ENCODE measurements around the gene BTN3A1.

The BTN3A1 gene

GRCh38 chr6:26388441-26388840 lies 13.6 kb upstream of the BTN3A1 start:
- POLR2A ChIA-PET: no interaction called here
- H3K4me1 ChIP-seq (ENCODE audit: control insufficient read depth, insufficient read depth, low read length): no peaks in the 10 kb centered on the region
- CTCF ChIA-PET: no interaction called here

DNA sequence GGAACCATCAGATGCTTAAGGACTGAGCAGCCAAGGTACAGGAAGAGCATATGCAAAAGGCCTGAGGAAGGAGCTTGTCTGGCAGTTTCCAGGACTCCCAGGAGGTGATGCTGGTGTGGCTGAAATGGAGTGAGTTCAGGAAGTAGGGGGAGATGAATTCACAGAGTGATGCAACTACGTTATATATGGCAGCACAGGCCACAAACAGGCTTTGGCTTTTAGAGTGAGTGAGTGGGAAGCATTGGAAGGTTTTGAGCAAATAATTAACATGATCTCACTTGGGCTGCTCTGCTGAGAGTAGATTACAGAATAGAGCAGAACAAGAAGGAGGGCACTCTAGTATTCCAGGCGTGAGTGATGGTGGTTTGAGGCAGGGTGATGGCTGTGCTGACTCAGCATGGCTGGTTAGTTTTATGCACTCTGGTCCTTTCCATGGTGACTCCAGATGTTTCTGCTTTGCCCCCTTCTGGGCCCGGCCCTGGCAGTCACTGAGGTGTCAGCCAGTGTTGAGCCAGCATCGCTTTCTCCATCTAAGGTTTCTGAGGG lies 12.7 kb upstream of the BTN3A1 start:
- H3K36me3 ChIP-seq (ENCODE audit: control insufficient read depth in 2 of 2, insufficient read depth in 1 of 2, low read length in 2 of 2): peaks cover 19 to 85% of the 10 kb centered on the region in 2 experiments
- H3K27ac ChIP-seq (ENCODE audit: extremely low read depth, low read depth, low read length): no peak overlapping the region
- no peak overlapping the region for H3K4me3 ChIP-seq (ENCODE audit: low read depth, low read length)
- peaks cover 6% of the 10 kb centered on the region for H3K4me1 ChIP-seq (ENCODE audit: control insufficient read depth, insufficient read depth, low read length)
- no peaks in the 10 kb centered on the region for H3K9me3 ChIP-seq (ENCODE audit: control insufficient read depth, insufficient read depth, low read depth, low read length)
- POLR2A ChIA-PET: no interaction called here
- CTCF ChIA-PET: interaction anchor here (0.6 kb wide), 1 partner anchor 31 kb away, joined by 3 read pairs; no protein-coding TSS in a partner anchor
- peak; percentile 17; the same call in 1 of the 2 replicates for TF ChIP-seq ZFHX2 (tag by site-specific recombination; conservative IDR thresholded peaks at IDR 0.05)
- TF ChIP-seq, protein P1, sequence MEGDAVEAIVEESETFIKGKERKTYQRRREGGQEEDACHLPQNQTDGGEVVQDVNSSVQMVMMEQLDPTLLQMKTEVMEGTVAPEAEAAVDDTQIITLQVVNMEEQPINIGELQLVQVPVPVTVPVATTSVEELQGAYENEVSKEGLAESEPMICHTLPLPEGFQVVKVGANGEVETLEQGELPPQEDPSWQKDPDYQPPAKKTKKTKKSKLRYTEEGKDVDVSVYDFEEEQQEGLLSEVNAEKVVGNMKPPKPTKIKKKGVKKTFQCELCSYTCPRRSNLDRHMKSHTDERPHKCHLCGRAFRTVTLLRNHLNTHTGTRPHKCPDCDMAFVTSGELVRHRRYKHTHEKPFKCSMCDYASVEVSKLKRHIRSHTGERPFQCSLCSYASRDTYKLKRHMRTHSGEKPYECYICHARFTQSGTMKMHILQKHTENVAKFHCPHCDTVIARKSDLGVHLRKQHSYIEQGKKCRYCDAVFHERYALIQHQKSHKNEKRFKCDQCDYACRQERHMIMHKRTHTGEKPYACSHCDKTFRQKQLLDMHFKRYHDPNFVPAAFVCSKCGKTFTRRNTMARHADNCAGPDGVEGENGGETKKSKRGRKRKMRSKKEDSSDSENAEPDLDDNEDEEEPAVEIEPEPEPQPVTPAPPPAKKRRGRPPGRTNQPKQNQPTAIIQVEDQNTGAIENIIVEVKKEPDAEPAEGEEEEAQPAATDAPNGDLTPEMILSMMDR (tag by site-specific recombination; IDR thresholded peaks at IDR 0.05): peak; percentile 35; the same call in 1 of the 2 replicates
- TF ChIP-seq ZNF24 (tag by site-specific recombination; IDR thresholded peaks at IDR 0.05): no peak
- TF ChIP-seq ZNF623 (tag by site-specific recombination; IDR thresholded peaks at IDR 0.05): peak; percentile 79
- peak; percentile 8; the same call in 1 of the 2 replicates for TF ChIP-seq ZNF654 (tag by site-specific recombination; IDR thresholded peaks at IDR 0.05; ENCODE audit: low read depth)
- no peak for TF ChIP-seq ZNF174 (tag by site-specific recombination; IDR thresholded peaks at IDR 0.05)
- peak; percentile 97 for TF ChIP-seq PRDM4 (tag by site-specific recombination; IDR thresholded peaks at IDR 0.05)
- no peak for TF ChIP-seq BCL11B (tag by site-specific recombination; IDR thresholded peaks at IDR 0.05; ENCODE audit: low read depth)

More at GRCh38 chr6:26388441-26388840, 13.6 kb upstream of the BTN3A1 start:
- H3K27ac ChIP-seq (ENCODE audit: extremely low read depth, low read depth, low read length): no peak overlapping the region
- H3K9me3 ChIP-seq (ENCODE audit: control insufficient read depth, insufficient read depth, low read depth, low read length): no peaks in the 10 kb centered on the region
- peaks cover 19 to 83% of the 10 kb centered on the region in 2 experiments for H3K36me3 ChIP-seq (ENCODE audit: control insufficient read depth in 2 of 2, insufficient read depth in 1 of 2, low read length in 2 of 2)
- H3K4me3 ChIP-seq (ENCODE audit: low read depth, low read length): no peak overlapping the region
- no peak for TF ChIP-seq ZNF214 (tag by site-specific recombination; IDR thresholded peaks at IDR 0.05; ENCODE audit: borderline replicate concordance)

GRCh38 chr6:26390531-26390930 lies 11.5 kb upstream of the BTN3A1 start:
- ChIA-PET POLR2A (no interaction called here), CTCF (interaction anchor here (0.7 kb wide), 1 partner anchor 33 kb away, joined by 3 read pairs; no protein-coding TSS in a partner anchor)
- Histone ChIP-seq H3K4me1 (ENCODE audit: control insufficient read depth, insufficient read depth, low read length) (peaks cover 7% of the 10 kb centered on the region), H3K9me3 (ENCODE audit: control insufficient read depth, insufficient read depth, low read depth, low read length) (no peaks in the 10 kb centered on the region), H3K27ac (ENCODE audit: extremely low read depth, low read depth, low read length) (no peak overlapping the region), H3K36me3 (ENCODE audit: control insufficient read depth in 2 of 2, insufficient read depth in 1 of 2, low read length in 2 of 2) (peaks cover 17 to 76% of the 10 kb centered on the region in 2 experiments), H3K4me3 (ENCODE audit: low read depth, low read length) (no peak overlapping the region)
- no peak for TF ChIP-seq ZNF324 (tag by site-specific recombination; IDR thresholded peaks at IDR 0.05)

DNA sequence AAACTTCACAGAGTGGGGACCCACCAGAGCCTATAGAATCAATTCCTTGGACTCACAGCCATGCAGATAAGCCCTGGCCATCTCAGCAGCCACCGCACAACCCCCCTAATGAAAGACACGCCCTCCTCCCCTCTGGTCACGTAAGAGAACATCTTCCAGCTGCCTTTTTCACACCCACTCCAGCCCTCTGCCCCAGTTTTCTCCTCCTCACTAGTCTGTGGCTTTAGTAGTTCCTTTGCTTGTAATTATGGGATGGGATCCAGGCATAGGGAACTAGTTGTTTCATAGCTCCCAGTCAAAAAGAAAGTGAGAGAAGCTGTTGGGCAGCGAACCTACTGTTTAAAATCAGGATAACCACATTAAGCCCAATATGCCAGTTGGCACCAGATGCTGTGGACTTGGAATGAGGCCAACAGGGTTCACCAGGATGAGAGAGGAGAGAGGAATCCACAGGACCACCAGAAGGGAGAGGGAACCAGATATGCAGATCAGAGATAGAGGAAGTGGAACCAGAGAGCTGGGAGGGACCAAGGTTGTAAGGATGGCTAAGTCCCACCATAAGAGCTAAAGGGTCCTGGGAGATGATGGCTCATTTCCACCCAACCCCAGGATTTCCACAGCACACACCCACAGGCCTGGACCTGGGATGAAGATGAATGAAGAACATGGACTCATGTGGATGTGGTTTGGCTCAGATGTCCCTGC lies 9.0 kb upstream of the BTN3A1 start:
- ChIA-PET POLR2A (interaction anchor here (0.5 to 0.7 kb wide), 3 partner anchors 9 to 886 kb away, joined by 3 to 8 read pairs (median 3); no protein-coding TSS in a partner anchor), CTCF (interaction anchor here (0.5 to 1.8 kb wide), 4 partner anchors 21 to 203 kb away, joined by 3 to 5 read pairs (median 4); no protein-coding TSS in a partner anchor)
- Histone ChIP-seq H3K36me3 (ENCODE audit: control insufficient read depth in 2 of 2, insufficient read depth in 1 of 2, low read length in 2 of 2) (peaks cover 16 to 53% of the 10 kb centered on the region in 2 experiments), H3K4me1 (ENCODE audit: control insufficient read depth, insufficient read depth, low read length) (peaks cover 7% of the 10 kb centered on the region), H3K27ac (ENCODE audit: extremely low read depth, low read depth, low read length) (no peak overlapping the region), H3K9me3 (ENCODE audit: control insufficient read depth, insufficient read depth, low read depth, low read length) (no peaks in the 10 kb centered on the region), H3K4me3 (ENCODE audit: low read depth, low read length) (no peak overlapping the region)
- TF ChIP-seq ZNF677 (tag by site-specific recombination; IDR thresholded peaks at IDR 0.05): no peak
- no peak for TF ChIP-seq ZNF324 (tag by site-specific recombination; IDR thresholded peaks at IDR 0.05)
- TF ChIP-seq ZNF621 (tag by site-specific recombination; IDR thresholded peaks at IDR 0.05): no peak
- no peak for TF ChIP-seq ZNF211 (tag by site-specific recombination; IDR thresholded peaks at IDR 0.05; ENCODE audit: low read depth)
- TF ChIP-seq ZIC2 (tag by site-specific recombination; IDR thresholded peaks at IDR 0.05): no peak
- TF ChIP-seq ZNF658 (tag by site-specific recombination; IDR thresholded peaks at IDR 0.05): no peak
- TF ChIP-seq ZNF114 (tag by site-specific recombination; IDR thresholded peaks at IDR 0.05): no peak
- TF ChIP-seq, protein P2, sequence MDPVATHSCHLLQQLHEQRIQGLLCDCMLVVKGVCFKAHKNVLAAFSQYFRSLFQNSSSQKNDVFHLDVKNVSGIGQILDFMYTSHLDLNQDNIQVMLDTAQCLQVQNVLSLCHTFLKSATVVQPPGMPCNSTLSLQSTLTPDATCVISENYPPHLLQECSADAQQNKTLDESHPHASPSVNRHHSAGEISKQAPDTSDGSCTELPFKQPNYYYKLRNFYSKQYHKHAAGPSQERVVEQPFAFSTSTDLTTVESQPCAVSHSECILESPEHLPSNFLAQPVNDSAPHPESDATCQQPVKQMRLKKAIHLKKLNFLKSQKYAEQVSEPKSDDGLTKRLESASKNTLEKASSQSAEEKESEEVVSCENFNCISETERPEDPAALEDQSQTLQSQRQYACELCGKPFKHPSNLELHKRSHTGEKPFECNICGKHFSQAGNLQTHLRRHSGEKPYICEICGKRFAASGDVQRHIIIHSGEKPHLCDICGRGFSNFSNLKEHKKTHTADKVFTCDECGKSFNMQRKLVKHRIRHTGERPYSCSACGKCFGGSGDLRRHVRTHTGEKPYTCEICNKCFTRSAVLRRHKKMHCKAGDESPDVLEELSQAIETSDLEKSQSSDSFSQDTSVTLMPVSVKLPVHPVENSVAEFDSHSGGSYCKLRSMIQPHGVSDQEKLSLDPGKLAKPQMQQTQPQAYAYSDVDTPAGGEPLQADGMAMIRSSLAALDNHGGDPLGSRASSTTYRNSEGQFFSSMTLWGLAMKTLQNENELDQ (tag by site-specific recombination; IDR thresholded peaks at IDR 0.05; ENCODE audit: low read depth): no peak
- TF ChIP-seq KLF16 (tag by site-specific recombination; IDR thresholded peaks at IDR 0.05): no peak
- TF ChIP-seq OVOL3 (tag by site-specific recombination; IDR thresholded peaks at IDR 0.05): no peak
- no peak for TF ChIP-seq ZBTB1 (tag by site-specific recombination; IDR thresholded peaks at IDR 0.05)
- no peak for TF ChIP-seq KLF9 (tag by site-specific recombination; IDR thresholded peaks at IDR 0.05; ENCODE audit: low read depth)
